HepG2 (cell line): ENCODE results near the gene PIGZ. TPM values are rescaled to one million over a fixed set of nuclear protein-coding genes. Genes with fewer than 3 reads are reported as not detected.
A peak's percentile ranks its signal among the peaks of the same experiment; 100 is the strongest.

Source experiments
- ARHGAP35 ChIP-seq: sonication (generic); formaldehyde crosslinking; IDR thresholded peaks from 2 replicates; pipeline ENCODE4 v1.9.0; 2022; ENCODE audit warnings: mild to moderate bottlenecking, inconsistent platforms, moderate library complexity, missing genetic modification reagents, borderline replicate concordance
- CBFB ChIP-seq: sonication (generic); formaldehyde crosslinking; IDR thresholded peaks from 2 replicates; pipeline ENCODE4 v1.4.0; 2020; ENCODE audit warnings: missing genetic modification reagents
- ELF3 ChIP-seq: IDR thresholded peaks from 2 replicates; pipeline ENCODE4 v1.6.1; 2016; ENCODE audit warnings: missing genetic modification reagents, missing compliant biosample characterization
- FOXA3 ChIP-seq: IDR thresholded peaks from 2 replicates; pipeline ENCODE4 v1.6.1; 2016; ENCODE audit warnings: missing genetic modification reagents, missing compliant biosample characterization
- FOXM1 ChIP-seq: sonication (generic); formaldehyde crosslinking; IDR thresholded peaks from 2 replicates; pipeline ENCODE4 v1.5.0; 2020; ENCODE audit warnings: missing genetic modification reagents
- HDAC1 ChIP-seq: sonication (generic); formaldehyde crosslinking; IDR thresholded peaks from 2 replicates; pipeline ENCODE4 v1.5.1; 2020; ENCODE audit warnings: mild to moderate bottlenecking, missing genetic modification reagents
- KLF11 ChIP-seq: IDR thresholded peaks from 2 replicates; pipeline ENCODE4 v1.6.1; 2016; ENCODE audit warnings: missing compliant biosample characterization
- LCORL ChIP-seq, 2 experiments: fragments of 450-650 bp in 1 of 2; sonication (generic) in 1 of 2; formaldehyde crosslinking in 1 of 2; IDR thresholded peaks; 2 replicates each; pipeline versions ENCODE4 v1.5.0 to v1.6.1; 2017 to 2020; ENCODE audit warnings: antibody characterized with exemption in 1 of 2, missing genetic modification reagents in 1 of 2
- MTERF4 ChIP-seq: sonication (generic); formaldehyde crosslinking; IDR thresholded peaks from 2 replicates; pipeline ENCODE4 v1.8.0; 2023; ENCODE audit warnings: mild to moderate bottlenecking, missing genetic modification reagents
- MXI1 ChIP-seq: IDR thresholded peaks from 3 replicates; pipeline ENCODE4 v1.6.1; 2012; ENCODE audit warnings: low read depth, low read length, inconsistent platforms, borderline replicate concordance
- NR1H2 ChIP-seq: sonication (generic); formaldehyde crosslinking; IDR thresholded peaks from 2 replicates; pipeline ENCODE4 v1.8.1; 2022; ENCODE audit warnings: low read depth, missing genetic modification reagents, borderline replicate concordance
- NR2F6 ChIP-seq, 2 experiments: IDR thresholded peaks; 2 replicates each; pipeline ENCODE4 v1.6.1; 2016; ENCODE audit warnings: antibody characterized with exemption in 1 of 2, mild to moderate bottlenecking in 1 of 2
- PHF21A ChIP-seq: sonication (generic); formaldehyde crosslinking; IDR thresholded peaks from 2 replicates; pipeline ENCODE4 v1.5.0; 2020; ENCODE audit warnings: mild to moderate bottlenecking, missing genetic modification reagents
- SALL1 ChIP-seq: sonication (generic); formaldehyde crosslinking; IDR thresholded peaks from 2 replicates; pipeline ENCODE4 v1.8.0; 2022; ENCODE audit warnings: mild to moderate bottlenecking, missing genetic modification reagents
- SOX13 ChIP-seq, 3 experiments: fragments of 450-650 bp in 1 of 3; sonication (generic) in 1 of 3; formaldehyde crosslinking in 1 of 3; IDR thresholded peaks in 2 of 3; conservative IDR thresholded peaks in 1 of 3; 2 replicates each; pipeline versions ENCODE4 v1.5.0 to v1.6.1; 2016 to 2020; ENCODE audit warnings: antibody characterized with exemption in 1 of 3, mild to moderate bottlenecking in 1 of 3, missing compliant biosample characterization in 1 of 3, missing genetic modification reagents in 1 of 3, moderate library complexity in 1 of 3
- SOX6 ChIP-seq, 2 experiments: fragments of 450-650 bp in 1 of 2; sonication (generic) in 1 of 2; formaldehyde crosslinking in 1 of 2; IDR thresholded peaks; 2 replicates each; pipeline versions ENCODE4 v1.4.0 to v1.6.1; 2017 to 2020; ENCODE audit warnings: antibody characterized with exemption in 1 of 2, mild to moderate bottlenecking in 1 of 2, missing genetic modification reagents in 1 of 2
- SP140L ChIP-seq: sonication (generic); formaldehyde crosslinking; IDR thresholded peaks from 2 replicates; pipeline ENCODE4 v1.4.0; 2020; ENCODE audit warnings: missing genetic modification reagents, borderline replicate concordance
- SP5 ChIP-seq: IDR thresholded peaks from 2 replicates; pipeline ENCODE4 v1.6.1; 2016; ENCODE audit warnings: low read depth, borderline replicate concordance
- THAP11 ChIP-seq: IDR thresholded peaks from 2 replicates; pipeline ENCODE4 v1.6.1; 2016; ENCODE audit warnings: missing biosample characterization, missing genetic modification reagents
- ZFX ChIP-seq: sonication (generic); formaldehyde crosslinking; IDR thresholded peaks from 2 replicates; pipeline ENCODE4 v1.4.0; 2020; ENCODE audit warnings: mild to moderate bottlenecking, low read depth, missing genetic modification reagents, moderate library complexity
- ZIK1 ChIP-seq: sonication (generic); formaldehyde crosslinking; IDR thresholded peaks from 2 replicates; pipeline ENCODE4 v1.5.0; 2020; ENCODE audit warnings: mild to moderate bottlenecking, low read depth, missing genetic modification reagents, borderline replicate concordance
- ZNF512B ChIP-seq: sonication (generic); formaldehyde crosslinking; IDR thresholded peaks from 2 replicates; pipeline ENCODE4 v1.5.1; 2020; ENCODE audit warnings: missing genetic modification reagents, mild to moderate bottlenecking, borderline replicate concordance
- ZNF563 ChIP-seq: sonication (generic); formaldehyde crosslinking; IDR thresholded peaks from 2 replicates; pipeline ENCODE4 v1.8.0; 2022; ENCODE audit warnings: mild to moderate bottlenecking, moderate library complexity, missing genetic modification reagents
- ZNF564 ChIP-seq: sonication (generic); formaldehyde crosslinking; IDR thresholded peaks from 2 replicates; pipeline ENCODE4 v1.8.1; 2023; ENCODE audit warnings: mild to moderate bottlenecking, missing genetic modification reagents
- ZNF709 ChIP-seq: sonication (generic); formaldehyde crosslinking; IDR thresholded peaks from 2 replicates; pipeline ENCODE4 v1.5.0; 2020; ENCODE audit warnings: mild to moderate bottlenecking, missing genetic modification reagents
- ZNF879 ChIP-seq: sonication (generic); formaldehyde crosslinking; IDR thresholded peaks from 2 replicates; pipeline ENCODE4 v1.8.1; 2023; ENCODE audit warnings: missing genetic modification reagents
- polyA plus RNA-seq, 8 experiments: library from polyadenylated mRNA; depleted of rRNA in 3 of 8; stranded (reverse) in 7 of 8; unstranded in 1 of 8; fragments of >200 nt; fragmentation: Illumina TruSeq in 4 of 8; extraction: Trizol in 4 of 8; gene quantifications; 2 replicates each; pipeline versions ENCODE4 v1.2.1 to v1.2.3, GENCODE V29; 2011 to 2016; ENCODE audit warnings: low read depth in 4 of 8, missing spikeins in 1 of 8, mixed read lengths in 1 of 8; ENCODE audit not compliant: insufficient read depth in 1 of 8
- total RNA-seq, 5 experiments: library from RNA; depleted of rRNA; stranded (reverse); fragments of >200 nt; fragmentation: Illumina TruSeq; extraction: Trizol; gene quantifications; 2 replicates each; pipeline ENCODE4 v1.2.3, GENCODE V29; 2016; ENCODE audit warnings: low read depth in 1 of 5

PIGZ gene
- total and polyA plus RNA-seq, 2 of the 13 experiments (the other 11 are each of a cell fraction or from before 2014, with no cell fraction given): 4.7 to 60.5 TPM

GRCh38 chr3:196988241-196989029 lies 19.8 kb upstream of the PIGZ start (continued):
- TF ChIP-seq KLF11 (CRISPR knock-in tag) (peak; percentile 45; the same call in 1 of the 2 replicates), HDAC1 (peak; percentile 90), PHF21A (CRISPR knock-in tag) (peak; percentile 68; the same call in 1 of the 2 replicates), SP5 (CRISPR knock-in tag) (no peak), MTERF4 (CRISPR knock-in tag) (0 out of 2 replicates have a peak, but pooled peaks have one; percentile 35), CBFB (peak; percentile 12; the same call in 1 of the 2 replicates), ZNF564 (CRISPR knock-in tag) (peak; percentile 58), SOX13 (IDR thresholded peaks at IDR 0.05) (no peak), SOX13 (CRISPR knock-in tag; conservative IDR thresholded peaks at IDR 0.05 in 1 of 2, IDR thresholded peaks at IDR 0.05 in 1 of 2) (peak in 1 of 2 experiments; percentile 79; a peak in 2 of 4 replicates), NR2F6 (IDR thresholded peaks at IDR 0.05) (no peak), NR2F6 (CRISPR knock-in tag; IDR thresholded peaks at IDR 0.05) (peak; percentile 4; the same call in 1 of the 2 replicates), ARHGAP35 (CRISPR knock-in tag) (0 out of 2 replicates have a peak, but pooled peaks have one; percentile 22), LCORL (IDR thresholded peaks at IDR 0.05) (no peak), LCORL (CRISPR knock-in tag; IDR thresholded peaks at IDR 0.05) (peak; percentile 79), FOXA3 (peak; percentile 69), ELF3 (0 out of 2 replicates have a peak, but pooled peaks have one; percentile 8), SALL1 (CRISPR knock-in tag) (peak; percentile 63), SOX6 (IDR thresholded peaks at IDR 0.05) (no peak), SOX6 (CRISPR knock-in tag; IDR thresholded peaks at IDR 0.05) (peak; percentile 84), FOXM1 (CRISPR knock-in tag) (no peak), SP140L (no peak), ZIK1 (peak; percentile 77; the same call in 1 of the 2 replicates), NR1H2 (CRISPR knock-in tag) (no peak), ZNF563 (CRISPR knock-in tag) (peak; percentile 18; the same call in 1 of the 2 replicates), MXI1 (peak; percentile 26; the same call in 1 of the 3 replicates), ZNF512B (CRISPR knock-in tag) (peak; percentile 60; the same call in 1 of the 2 replicates), ZFX (CRISPR knock-in tag) (peak; percentile 65; the same call in 1 of the 2 replicates), ZNF709 (CRISPR knock-in tag) (peak; percentile 63; the same call in 1 of the 2 replicates), ZNF879 (CRISPR knock-in tag) (0 out of 2 replicates have a peak, but pooled peaks have one; percentile 15), THAP11 (CRISPR knock-in tag) (peak; percentile 45; the same call in 1 of the 2 replicates)
